HepG2 (cell line): ENCODE data around the gene MIF. TPM values are rescaled to one million over a fixed set of nuclear protein-coding genes. Genes with fewer than 3 reads are reported as not detected.

Source experiments
- ESRRA ChIP-seq: sonication (generic); formaldehyde crosslinking; IDR thresholded peaks from 2 replicates; pipeline ENCODE4 v1.5.1; 2020; ENCODE audit warnings: mild to moderate bottlenecking, low read depth, missing genetic modification reagents
- MATR3 ChIP-seq: sonication (generic); formaldehyde crosslinking; IDR thresholded peaks from 2 replicates; pipeline ENCODE4 v1.4.0; 2020; ENCODE audit warnings: missing genetic modification reagents
- MXI1 ChIP-seq: IDR thresholded peaks from 3 replicates; pipeline ENCODE4 v1.6.1; 2012; ENCODE audit warnings: low read depth, low read length, inconsistent platforms, borderline replicate concordance
- MYPOP ChIP-seq: sonication (generic); formaldehyde crosslinking; IDR thresholded peaks from 2 replicates; pipeline ENCODE4 v1.8.1; 2023; ENCODE audit warnings: mild to moderate bottlenecking, moderate library complexity, missing genetic modification reagents
- PREB ChIP-seq: sonication (generic); formaldehyde crosslinking; IDR thresholded peaks from 2 replicates; pipeline ENCODE4 v1.4.0; 2020; ENCODE audit warnings: missing genetic modification reagents
- SATB2 ChIP-seq: sonication (generic); formaldehyde crosslinking; IDR thresholded peaks from 2 replicates; pipeline ENCODE4 v1.5.0; 2020; ENCODE audit warnings: missing genetic modification reagents
- TAF1 ChIP-seq: sonication (generic); formaldehyde crosslinking; IDR thresholded peaks from 2 replicates; pipeline ENCODE4 v1.4.0; 2020; ENCODE audit warnings: missing genetic modification reagents
- ZFP36 ChIP-seq: fragments of 150-350 bp; IDR thresholded peaks from 2 replicates; pipeline ENCODE4 v1.6.1; 2018; ENCODE audit warnings: borderline replicate concordance, low read length, low read depth; ENCODE audit not compliant: partially characterized antibody
- ZNF12 ChIP-seq: sonication (generic); formaldehyde crosslinking; IDR thresholded peaks from 2 replicates; pipeline ENCODE4 v1.5.0; 2020; ENCODE audit warnings: missing genetic modification reagents
- ZNF121 ChIP-seq: sonication (generic); formaldehyde crosslinking; IDR thresholded peaks from 2 replicates; pipeline ENCODE4 v1.5.0; 2020; ENCODE audit warnings: mild to moderate bottlenecking, missing genetic modification reagents
- ZNF281 ChIP-seq: sonication (generic); formaldehyde crosslinking; IDR thresholded peaks from 2 replicates; pipeline ENCODE4 v1.4.0; 2020; ENCODE audit warnings: missing genetic modification reagents, borderline replicate concordance
- ZNF350 ChIP-seq: sonication (generic); formaldehyde crosslinking; IDR thresholded peaks from 2 replicates; pipeline ENCODE4 v1.4.0; 2020; ENCODE audit warnings: mild to moderate bottlenecking, low read depth, missing genetic modification reagents, borderline replicate concordance
- ZNF407 ChIP-seq: sonication (generic); formaldehyde crosslinking; IDR thresholded peaks from one replicate; pipeline ENCODE4 v1.5.1; 2020; ENCODE audit warnings: mild to moderate bottlenecking, missing genetic modification reagents; ENCODE audit errors: not compliant biosample characterization
- ZNF766 ChIP-seq: sonication (generic); formaldehyde crosslinking; IDR thresholded peaks from 2 replicates; pipeline ENCODE4 v1.5.0; 2020; ENCODE audit warnings: missing genetic modification reagents, borderline replicate concordance
- polyA plus RNA-seq, 8 experiments: library from polyadenylated mRNA; depleted of rRNA in 3 of 8; stranded (reverse) in 7 of 8; unstranded in 1 of 8; fragments of >200 nt; fragmentation: Illumina TruSeq in 4 of 8; extraction: Trizol in 4 of 8; gene quantifications; 2 replicates each; pipeline versions ENCODE4 v1.2.1 to v1.2.3, GENCODE V29; 2011 to 2016; ENCODE audit warnings: low read depth in 4 of 8, missing spikeins in 1 of 8, mixed read lengths in 1 of 8; ENCODE audit not compliant: insufficient read depth in 1 of 8
- total RNA-seq, 5 experiments: library from RNA; depleted of rRNA; stranded (reverse); fragments of >200 nt; fragmentation: Illumina TruSeq; extraction: Trizol; gene quantifications; 2 replicates each; pipeline ENCODE4 v1.2.3, GENCODE V29; 2016; ENCODE audit warnings: low read depth in 1 of 5

MIF gene
- total and polyA plus RNA-seq, 2 of the 13 experiments (the other 11 are each of a cell fraction or from before 2014, with no cell fraction given): 634 to 675 TPM

- TF ChIP-seq ESRRA (CRISPR knock-in tag): 0 out of 2 replicates have a peak, but pooled peaks have one; percentile 18
- no peak for TF ChIP-seq MATR3 (CRISPR knock-in tag)
- TF ChIP-seq ZFP36: no peak
- TF ChIP-seq SATB2 (CRISPR knock-in tag): no peak
- TF ChIP-seq ZNF407 (CRISPR knock-in tag): no peak
- TF ChIP-seq ZNF350 (CRISPR knock-in tag): peak; percentile 50; the same call in 1 of the 2 replicates
- no peak for TF ChIP-seq PREB (CRISPR knock-in tag)
- TF ChIP-seq ZNF281 (CRISPR knock-in tag): no peak
- TF ChIP-seq TAF1 (CRISPR knock-in tag): peak; percentile 40; the same call in 1 of the 2 replicates
- TF ChIP-seq ZNF121 (CRISPR knock-in tag): no peak
- 0 out of 2 replicates have a peak, but pooled peaks have one; percentile 83 for TF ChIP-seq MYPOP
- TF ChIP-seq ZNF12 (CRISPR knock-in tag): no peak
- peak; percentile 36; the same call in 1 of the 3 replicates for TF ChIP-seq MXI1
- TF ChIP-seq ZNF766: no peak
Observed at GRCh38 chr22:23849009-23850006, 44.9 kb upstream of the MIF start (continued).
